WTC11 (cell line): ENCODE data around the gene F13B. TPM values are rescaled to one million over a fixed set of nuclear protein-coding genes. Genes with fewer than 3 reads are reported as not detected.

Experiments used
- ATAC-seq: fragments of 200-7000 bp; cut with Tn5 transposase; 2 replicates; pipeline ENCODE4 v1.10.0; 2021; ENCODE audit warnings: mild to moderate bottlenecking, moderate library complexity
- CTCF ChIA-PET: fragments of 300-600 bp; sonication (Branson Sonifier 250); formaldehyde crosslinking; loops from one replicate; lab custom pipeline; 2021; ENCODE audit warnings: antibody characterized with exemption; lab: Charles Lee
- POLR2A ChIA-PET: fragments of 350-600 bp; sonication (Branson Sonifier 250); formaldehyde crosslinking; loops from one replicate; lab custom pipeline; 2021; ENCODE audit warnings: antibody characterized with exemption; lab: Charles Lee
- DNase-seq: peaks from one replicate; pipeline ENCODE4 v3.0.0; 2021; ENCODE audit warnings: low spot score
- H3K27ac Mint-ChIP-seq: 2 replicates; pipeline ENCODE4 v1.8.0; 2021; ENCODE audit warnings: mixed read lengths
- H3K27me3 Mint-ChIP-seq: 2 replicates; pipeline ENCODE4 v1.8.0; 2021; ENCODE audit warnings: low read depth, mild to moderate bottlenecking, moderate library complexity, mixed read lengths
- H3K36me3 Mint-ChIP-seq: 2 replicates; pipeline ENCODE4 v1.8.0; 2021; ENCODE audit warnings: mixed read lengths
- H3K4me1 Mint-ChIP-seq: 2 replicates; pipeline ENCODE4 v1.8.0; 2022; ENCODE audit warnings: mixed read lengths
- H3K4me3 Mint-ChIP-seq: 2 replicates; pipeline ENCODE4 v1.8.0; 2021; ENCODE audit warnings: mild to moderate bottlenecking, moderate library complexity, mixed read lengths
- H3K9me3 Mint-ChIP-seq: 2 replicates; pipeline ENCODE4 v1.8.0; 2021; ENCODE audit warnings: mixed read lengths
- AFF4 ChIP-seq: sonication (generic); formaldehyde crosslinking; IDR thresholded peaks from 2 replicates; pipeline ENCODE4 v1.8.1; 2023; ENCODE audit warnings: mild to moderate bottlenecking, missing genetic modification reagents, borderline replicate concordance
- AR ChIP-seq: fragments of 250-450 bp; sonication (Bioruptor Pico); IDR thresholded peaks from 2 replicates; pipeline ENCODE4 v1.9.0; 2021; ENCODE audit warnings: mild to moderate bottlenecking
- ARID4B ChIP-seq: sonication (generic); formaldehyde crosslinking; IDR thresholded peaks from 2 replicates; pipeline ENCODE4 v1.8.0; 2023; ENCODE audit warnings: missing genetic modification reagents, mild to moderate bottlenecking, borderline replicate concordance
- CBFB ChIP-seq: sonication (generic); formaldehyde crosslinking; IDR thresholded peaks from 2 replicates; pipeline ENCODE4 v1.8.1; 2022; ENCODE audit warnings: mild to moderate bottlenecking, low read depth, missing genetic modification reagents
- E2F5 ChIP-seq: sonication (generic); formaldehyde crosslinking; IDR thresholded peaks from 2 replicates; pipeline ENCODE4 v1.8.1; 2022; ENCODE audit warnings: mild to moderate bottlenecking, moderate library complexity, missing genetic modification reagents
- EMX1 ChIP-seq: fragments of 250-450 bp; sonication (Bioruptor Pico); IDR thresholded peaks from 2 replicates; pipeline ENCODE4 v1.8.0; 2021; ENCODE audit warnings: mild to moderate bottlenecking
- ETV6 ChIP-seq: sonication (generic); formaldehyde crosslinking; IDR thresholded peaks from 2 replicates; pipeline ENCODE4 v1.8.1; 2022; ENCODE audit warnings: mild to moderate bottlenecking, missing genetic modification reagents
- GRHL2 ChIP-seq: fragments of 250-450 bp; sonication (Bioruptor Pico); IDR thresholded peaks from 2 replicates; pipeline ENCODE4 v1.8.0; 2022; ENCODE audit warnings: mild to moderate bottlenecking, moderate library complexity; ENCODE audit not compliant: insufficient replicate concordance, severe bottlenecking
- JUN ChIP-seq: sonication (generic); formaldehyde crosslinking; IDR thresholded peaks from 2 replicates; pipeline ENCODE4 v1.8.0; 2023; ENCODE audit warnings: mild to moderate bottlenecking, missing genetic modification reagents
- NFATC4 ChIP-seq: fragments of 250-450 bp; sonication (Bioruptor Pico); IDR thresholded peaks from 2 replicates; pipeline ENCODE4 v1.9.0; 2021; ENCODE audit warnings: mild to moderate bottlenecking
- SMAD3 ChIP-seq: sonication (generic); formaldehyde crosslinking; IDR thresholded peaks from 2 replicates; pipeline ENCODE4 v1.8.0; 2022; ENCODE audit warnings: missing genetic modification reagents, mild to moderate bottlenecking, borderline replicate concordance
- SMAD4 ChIP-seq: sonication (generic); formaldehyde crosslinking; IDR thresholded peaks from 2 replicates; pipeline ENCODE4 v1.8.0; 2022; ENCODE audit warnings: mild to moderate bottlenecking, missing genetic modification reagents
- TCF7 ChIP-seq: sonication (generic); formaldehyde crosslinking; IDR thresholded peaks from 2 replicates; pipeline ENCODE4 v1.8.0; 2022; ENCODE audit warnings: mild to moderate bottlenecking, low read depth, missing genetic modification reagents, moderate library complexity
- TEAD4 ChIP-seq: sonication (generic); formaldehyde crosslinking; IDR thresholded peaks from 2 replicates; pipeline ENCODE4 v1.8.0; 2022; ENCODE audit warnings: mild to moderate bottlenecking, missing genetic modification reagents
- ZNF219 ChIP-seq: sonication (generic); formaldehyde crosslinking; IDR thresholded peaks from 2 replicates; pipeline ENCODE4 v1.8.0; 2023; ENCODE audit warnings: missing genetic modification reagents, mild to moderate bottlenecking, borderline replicate concordance
- ZNF263 ChIP-seq: sonication (generic); formaldehyde crosslinking; IDR thresholded peaks from 2 replicates; pipeline ENCODE4 v1.8.1; 2022; ENCODE audit warnings: low read depth, mild to moderate bottlenecking, moderate library complexity, missing genetic modification reagents
- ZNF423 ChIP-seq: fragments of 250-450 bp; sonication (Bioruptor Pico); IDR thresholded peaks from 2 replicates; pipeline ENCODE4 v2.1.2; 2022; ENCODE audit warnings: mild to moderate bottlenecking, moderate library complexity
- total RNA-seq: library from RNA; stranded (reverse); gene quantifications from 3 replicates; pipeline ENCODE4 v1.2.3, GENCODE V29; 2021

F13B gene
- total RNA-seq, 1 experiment from 2014 or later = not detected

GRCh38 chr1:197083474-197083873, 16.4 kb upstream of the F13B start (continued):
- TF ChIP-seq ARID4B (CRISPR knock-in tag) (no peak), TEAD4 (CRISPR knock-in tag) (no peak)
- TF ChIP-seq, all 79 proteins: peak for 0

- no peak for DNase-seq
- no peak; the same call in 1 of the 2 replicates for ATAC-seq
- peaks cover 4% of the 10 kb centered on the region; the same call in 1 of the 2 replicates for H3K27me3 Mint-ChIP-seq
- H3K4me3 Mint-ChIP-seq = no peak overlapping the region
- ChIA-PET POLR2A (no interaction called here), CTCF (no interaction called here)
- no peaks in the 10 kb centered on the region for H3K4me1 Mint-ChIP-seq
- H3K9me3 Mint-ChIP-seq = peaks cover 66% of the 10 kb centered on the region
- no peak overlapping the region for H3K27ac Mint-ChIP-seq
- no peak for TF ChIP-seq AR (CRISPR knock-in tag)
- TF ChIP-seq GRHL2 = no peak
- no peak for TF ChIP-seq ZNF423 (CRISPR knock-in tag)
- TF ChIP-seq EMX1 (CRISPR knock-in tag) = no peak
- TF ChIP-seq TCF7 = no peak
- no peak for TF ChIP-seq ZNF263
- peaks cover 68% of the 10 kb centered on the region for H3K36me3 Mint-ChIP-seq
Measured at GRCh38 chr1:197081117-197081753, 14.2 kb upstream of the F13B start.

GRCh38 chr1:197080323-197080722, 13.3 kb upstream of the F13B start:
- CTCF ChIA-PET = no interaction called here
- TF ChIP-seq ETV6 (CRISPR knock-in tag) (no peak), E2F5 (CRISPR knock-in tag) (no peak)
- TF ChIP-seq, all 79 proteins: peak for 0
- Mint-ChIP-seq H3K27ac (no peak overlapping the region), H3K27me3 (peaks cover 4% of the 10 kb centered on the region; the same call in 1 of the 2 replicates), H3K9me3 (peaks cover 68% of the 10 kb centered on the region), H3K4me3 (no peak overlapping the region), H3K4me1 (no peaks in the 10 kb centered on the region), H3K36me3 (peaks cover 59% of the 10 kb centered on the region)
- DNase-seq (no peak), ATAC-seq (no peak)
- POLR2A ChIA-PET = no interaction called here

GRCh38 chr1:197076585-197076984, 9.5 kb upstream of the F13B start:
- no peak for ATAC-seq
- ChIA-PET CTCF (no interaction called here), POLR2A (no interaction called here)
- DNase-seq = no peak
- H3K9me3 Mint-ChIP-seq = peaks cover 42% of the 10 kb centered on the region
- H3K4me3 Mint-ChIP-seq = no peak overlapping the region
- no peak overlapping the region for H3K27ac Mint-ChIP-seq
- peaks cover 21% of the 10 kb centered on the region for H3K36me3 Mint-ChIP-seq
- no peaks in the 10 kb centered on the region for H3K4me1 Mint-ChIP-seq
- H3K27me3 Mint-ChIP-seq = peaks cover 4% of the 10 kb centered on the region; the same call in 1 of the 2 replicates
- no peak for TF ChIP-seq AFF4 (CRISPR knock-in tag)
- TF ChIP-seq JUN (CRISPR knock-in tag) = no peak
- no peak for TF ChIP-seq NFATC4 (CRISPR knock-in tag)
- no peak for TF ChIP-seq SMAD3
- TF ChIP-seq TCF7 = no peak
- TF ChIP-seq ZNF219 = no peak
- TF ChIP-seq SMAD4 (CRISPR knock-in tag) = no peak
- no peak for TF ChIP-seq CBFB (CRISPR knock-in tag)
